Stimulated activated CD8-positive, alpha-beta memory T cell treated with anti-CD3 and anti-CD28 coated beads, Interleukin-7, amount 100 ng/mL, for 1 hour (primary cell): ENCODE measurements around the gene GNAS.
A peak's percentile ranks its signal among the peaks of the same experiment; 100 is the strongest.

Experiments
- DNase-seq, 2 donors: peaks; one replicate each; pipeline ENCODE4 v3.0.0-alpha.2; 2020; ENCODE audit warnings: low read depth in 2 of 2

GNAS gene

DNA sequence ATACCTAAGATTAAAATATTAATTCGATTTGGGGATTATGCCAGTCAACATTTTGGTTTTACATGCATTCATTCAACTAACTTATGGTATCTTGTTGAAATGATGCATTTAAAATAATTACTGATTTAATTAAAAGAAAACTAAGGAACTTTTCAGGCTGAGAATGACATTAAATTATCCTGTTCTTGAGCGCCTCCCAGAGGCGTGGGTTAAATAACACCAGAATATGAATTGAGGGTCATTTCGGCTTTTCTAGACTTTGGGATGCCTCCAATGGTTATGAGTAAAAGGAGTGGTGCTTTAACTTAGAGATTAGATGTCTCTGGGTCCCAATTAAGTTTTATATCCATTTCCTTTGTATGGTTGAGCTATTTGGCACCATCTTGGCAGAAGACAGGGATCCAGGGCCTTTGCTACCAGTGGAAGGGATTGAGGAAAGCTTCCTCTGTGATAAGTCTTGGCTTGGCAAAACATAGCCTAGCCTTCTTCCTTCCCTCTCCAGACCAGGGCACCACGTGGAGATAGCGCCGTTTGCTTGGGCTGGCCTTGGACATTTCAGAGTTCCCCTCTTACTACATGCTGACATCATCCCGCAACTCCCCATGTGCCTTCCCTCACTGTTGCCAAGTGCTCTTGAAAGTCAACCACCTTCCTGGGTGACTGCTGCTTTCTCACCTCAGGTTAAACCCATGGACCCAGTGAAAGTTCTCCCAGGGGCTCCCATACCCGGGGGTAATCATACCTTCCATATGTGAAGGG lies 28.7 kb downstream of the GNAS start:
- no peak for DNase-seq

DNA sequence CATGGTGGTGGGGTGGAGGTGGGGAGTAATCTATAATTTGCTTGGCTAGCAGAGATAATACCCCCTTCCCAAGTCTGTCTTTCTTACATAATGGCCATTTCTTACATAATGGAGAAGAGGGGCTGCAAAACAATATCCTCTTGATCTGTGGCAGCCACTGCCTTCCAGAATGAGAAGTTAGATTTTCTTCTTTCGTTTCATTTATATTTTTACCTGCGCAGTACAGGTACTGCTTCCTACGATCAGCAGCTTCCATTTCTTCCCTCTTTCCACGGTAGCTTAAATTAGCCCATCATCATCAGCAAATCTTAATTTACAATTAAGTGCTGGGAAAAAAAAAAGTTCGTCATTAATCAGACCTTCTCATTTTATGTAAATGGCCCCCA lies 30.2 kb downstream of the GNAS start:
- DNase-seq: no peak

DNA sequence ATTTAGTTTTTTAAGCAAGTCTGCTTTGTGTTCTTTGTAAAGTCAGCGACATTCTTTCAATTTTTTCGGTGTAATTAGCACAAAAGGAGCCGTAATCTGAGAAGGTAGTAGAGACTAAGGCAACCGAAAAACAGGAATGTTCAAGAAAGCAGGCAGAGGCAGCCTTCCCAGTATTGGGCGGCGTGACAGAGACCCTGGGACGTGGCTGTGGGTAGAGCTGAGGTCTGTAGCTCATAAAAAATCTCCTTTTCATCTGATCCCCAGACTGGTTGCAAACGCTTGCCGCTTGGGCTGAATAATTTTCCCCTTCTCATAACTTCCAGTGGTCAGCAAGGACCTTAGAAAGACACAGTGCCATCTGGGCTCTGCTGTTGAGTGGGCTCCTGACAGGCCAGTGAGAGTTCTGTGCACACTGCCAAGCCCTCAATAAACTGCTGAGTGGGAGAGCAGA lies 30.8 kb downstream of the GNAS start:
- no peak for DNase-seq

DNA sequence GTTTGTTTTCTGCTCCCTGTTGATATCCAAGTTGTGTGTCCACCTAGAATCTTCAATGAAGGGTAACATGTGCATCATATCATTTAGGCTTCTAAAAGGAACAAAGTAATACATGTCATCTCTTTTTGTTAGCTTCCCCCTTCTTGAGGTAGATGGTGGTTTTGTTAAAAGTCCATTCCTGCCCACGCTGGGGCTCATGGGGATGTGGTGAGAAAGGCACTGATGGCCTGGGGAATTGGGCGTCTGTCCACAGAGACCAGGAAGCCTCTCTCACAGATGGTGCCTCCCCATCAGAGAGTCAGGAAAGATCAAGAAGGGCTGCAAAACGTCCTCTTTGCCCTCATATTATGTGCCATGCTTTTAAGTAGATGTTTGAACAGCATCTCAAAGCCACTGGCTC lies 32.5 kb downstream of the GNAS start:
- no peak for DNase-seq

DNA sequence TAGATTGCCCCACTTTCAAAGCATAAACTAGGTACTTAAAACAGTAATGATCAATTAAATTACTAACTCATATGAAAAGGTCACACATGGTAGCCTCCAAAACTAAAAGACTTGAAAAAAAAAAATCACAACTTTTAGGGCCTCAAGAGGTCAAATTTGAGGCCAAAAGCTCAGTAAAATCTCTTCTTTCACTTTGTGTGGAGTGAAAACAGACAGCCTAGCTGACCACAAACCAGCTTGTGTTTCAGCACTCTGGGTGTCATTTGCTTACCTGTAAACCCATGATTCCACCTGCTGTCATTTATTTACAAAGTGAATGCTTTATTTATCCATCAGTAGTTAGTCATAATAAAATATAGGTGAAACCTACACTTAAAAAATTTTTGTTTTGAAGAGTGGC lies 34.0 kb downstream of the GNAS start:
- DNase-seq: no peak

DNA sequence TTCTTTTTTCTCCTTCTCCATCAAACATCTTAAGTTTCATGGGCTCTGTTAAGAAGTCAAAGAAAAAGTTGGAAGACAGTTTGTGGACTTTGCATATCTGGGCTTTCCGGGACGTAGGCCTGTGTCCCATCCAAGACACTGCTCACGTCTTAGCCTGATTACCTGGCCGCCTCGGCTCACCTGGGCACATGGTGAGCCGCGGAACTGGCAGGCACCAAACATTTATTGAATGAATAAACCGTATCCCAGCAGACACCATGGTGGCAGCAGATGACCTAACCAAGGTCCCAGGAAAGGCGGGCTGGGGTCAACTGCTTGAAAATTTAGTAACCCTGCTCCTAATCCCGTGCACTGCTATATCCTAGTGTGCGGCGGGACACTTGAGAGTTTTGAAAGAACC lies 35.6 kb downstream of the GNAS start:
- DNase-seq: no peak

DNA sequence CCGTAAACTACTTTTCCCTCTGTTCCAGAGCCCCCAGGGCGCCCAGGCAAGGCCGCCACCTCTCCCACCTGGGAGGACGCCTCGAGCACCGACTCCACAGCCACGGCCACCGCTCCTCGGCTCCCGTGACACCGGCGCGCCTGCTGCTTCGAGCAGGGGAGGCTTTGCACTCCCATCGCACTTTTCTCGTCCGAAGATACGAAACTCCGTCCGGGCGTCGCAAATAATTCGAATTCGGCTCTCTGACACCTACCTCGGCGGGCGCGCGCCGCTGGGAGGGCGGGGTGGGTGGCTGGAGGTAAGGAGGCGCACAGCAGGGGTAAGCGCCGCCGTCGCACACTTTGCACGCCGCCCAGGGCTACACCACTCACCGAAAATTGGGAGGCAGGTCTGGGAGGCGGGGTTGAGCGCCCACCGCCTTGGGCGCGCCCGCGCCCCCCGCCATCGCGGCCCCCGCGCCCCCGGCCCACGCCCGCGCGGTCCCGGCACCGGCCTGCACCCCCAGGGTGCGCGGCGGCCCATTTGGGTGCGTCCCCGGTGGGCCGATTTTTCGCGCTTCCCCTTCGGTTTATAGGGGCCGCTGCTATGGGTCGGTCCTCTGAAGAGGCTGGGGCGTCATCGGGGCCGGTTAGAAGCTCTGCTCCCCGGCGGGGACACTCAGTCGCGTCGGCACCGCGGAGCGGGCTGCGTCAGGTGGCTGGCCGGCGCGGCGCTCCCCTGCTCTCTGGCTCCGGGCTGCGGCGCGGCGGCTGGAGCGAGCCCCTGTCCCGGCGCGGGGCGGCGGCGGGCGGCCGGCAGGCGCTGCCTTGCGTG lies 36.2 kb downstream of the GNAS start:
- DNase-seq: peak; percentile 61 to 67

DNA sequence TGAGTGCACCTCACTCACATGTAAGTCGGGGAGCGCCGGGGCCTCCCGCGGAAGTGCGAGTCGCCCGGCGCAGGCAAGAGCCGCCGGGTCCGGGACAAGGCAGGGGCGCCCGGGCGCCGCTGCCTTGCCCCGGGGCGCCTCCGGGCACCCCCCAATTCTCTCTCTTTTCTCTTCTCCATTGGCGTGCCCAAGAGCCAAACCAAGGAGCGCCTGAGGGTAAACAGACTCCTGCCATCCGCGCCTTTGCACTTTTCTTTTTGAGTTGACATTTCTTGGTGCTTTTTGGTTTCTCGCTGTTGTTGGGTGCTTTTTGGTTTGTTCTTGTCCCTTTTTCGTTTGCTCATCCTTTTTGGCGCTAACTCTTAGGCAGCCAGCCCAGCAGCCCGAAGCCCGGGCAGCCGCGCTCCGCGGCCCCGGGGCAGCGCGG lies 36.8 kb downstream of the GNAS start:
- no peak for DNase-seq

DNA sequence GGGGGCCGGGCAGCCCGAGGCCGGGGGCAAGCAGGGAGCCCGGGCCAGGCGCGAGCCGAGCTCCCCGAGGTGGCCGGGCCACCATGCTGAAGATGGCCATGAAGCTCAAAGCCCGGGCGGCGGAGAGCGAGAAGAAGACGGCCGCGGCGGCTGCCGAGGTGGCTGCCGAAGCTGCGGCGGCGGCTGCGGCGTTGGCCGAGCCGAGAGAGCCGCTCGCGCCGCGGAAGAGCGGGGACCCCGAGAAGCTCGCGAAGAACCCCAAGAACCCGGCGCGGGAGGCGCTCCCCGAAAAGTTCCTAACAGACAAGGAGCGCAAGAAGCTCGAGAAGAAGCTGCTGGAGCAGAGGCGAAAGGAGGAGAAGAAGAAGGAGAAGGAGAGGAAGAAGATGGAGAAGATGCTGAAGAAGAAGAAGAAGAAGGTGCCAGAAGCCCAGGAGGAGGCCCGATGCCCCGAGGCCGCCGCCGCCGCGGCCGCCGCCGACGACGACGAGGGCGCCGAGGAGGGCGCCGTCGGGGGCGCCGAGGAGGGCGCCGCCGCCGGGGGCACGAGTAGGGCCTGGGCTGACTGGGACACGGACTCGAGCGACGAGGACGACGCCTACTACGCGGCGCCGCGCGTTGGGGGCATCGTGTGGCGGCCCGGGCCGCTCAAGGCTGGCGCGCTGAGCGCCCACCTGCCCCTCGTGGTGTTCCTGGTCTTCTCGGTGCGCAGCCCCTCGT lies 37.4 kb downstream of the GNAS start:
- DNase-seq: no peak

DNA sequence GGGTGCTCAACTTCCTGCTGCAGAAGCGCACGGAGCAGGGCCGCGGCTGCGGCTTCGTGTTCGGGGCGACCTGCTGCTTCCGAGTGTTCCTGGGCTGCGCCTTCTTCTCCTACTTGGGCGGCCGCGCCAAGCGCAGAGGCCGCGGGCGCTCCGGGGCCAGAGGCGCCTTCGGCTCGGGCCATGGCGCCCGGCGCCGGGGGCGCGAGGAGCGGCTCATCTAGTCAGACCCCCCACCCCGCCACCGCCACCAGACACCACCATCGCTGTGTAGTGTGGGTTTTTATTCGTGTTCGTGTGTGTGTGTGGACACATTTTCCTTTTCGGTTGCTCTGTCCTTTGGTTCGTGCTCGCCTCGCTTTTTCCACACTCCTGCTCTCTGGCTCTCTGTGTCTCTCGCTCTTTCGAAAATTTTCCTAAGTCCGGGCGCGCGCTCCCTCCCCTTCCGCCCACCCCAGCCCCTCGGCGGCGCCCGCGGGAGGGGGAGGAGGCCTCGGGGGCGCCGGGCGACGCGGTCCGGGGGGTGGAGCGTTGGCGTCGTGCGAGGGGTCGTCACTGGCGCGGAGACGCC lies 38.1 kb downstream of the GNAS start:
- peak; percentile 43 to 57 for DNase-seq

DNA sequence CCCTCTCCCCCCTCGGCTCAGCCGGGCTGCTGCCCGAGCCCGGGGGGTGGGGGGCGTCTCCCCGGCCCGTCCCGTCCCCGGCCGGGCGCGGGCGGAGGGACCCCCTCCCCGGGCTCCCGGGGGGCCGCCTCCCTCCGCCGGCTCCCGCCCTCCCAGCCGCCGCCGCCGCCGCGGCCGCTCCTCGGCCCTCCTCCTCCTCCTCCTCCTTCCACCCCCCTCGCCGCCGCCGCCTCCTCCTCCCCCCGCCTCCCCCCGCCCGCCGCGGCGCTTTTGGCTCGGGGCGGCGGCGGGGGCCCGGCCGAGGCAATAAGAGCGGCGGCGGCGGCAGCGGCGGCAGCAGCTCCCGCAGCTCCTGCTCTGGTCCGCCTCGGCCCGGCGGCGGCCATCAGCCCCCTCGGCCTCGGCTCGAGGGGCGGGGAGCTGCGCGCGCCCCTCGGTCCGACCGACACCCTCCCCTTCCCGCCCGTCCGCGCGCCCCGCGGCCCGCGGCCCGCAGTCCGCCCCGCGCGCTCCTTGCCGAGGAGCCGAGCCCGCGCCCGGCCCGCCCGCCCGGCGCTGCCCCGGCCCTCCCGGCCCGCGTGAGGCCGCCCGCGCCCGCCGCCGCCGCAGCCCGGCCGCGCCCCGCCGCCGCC lies 38.7 kb downstream of the GNAS start:
- DNase-seq: peak; percentile 48 to 58

DNA sequence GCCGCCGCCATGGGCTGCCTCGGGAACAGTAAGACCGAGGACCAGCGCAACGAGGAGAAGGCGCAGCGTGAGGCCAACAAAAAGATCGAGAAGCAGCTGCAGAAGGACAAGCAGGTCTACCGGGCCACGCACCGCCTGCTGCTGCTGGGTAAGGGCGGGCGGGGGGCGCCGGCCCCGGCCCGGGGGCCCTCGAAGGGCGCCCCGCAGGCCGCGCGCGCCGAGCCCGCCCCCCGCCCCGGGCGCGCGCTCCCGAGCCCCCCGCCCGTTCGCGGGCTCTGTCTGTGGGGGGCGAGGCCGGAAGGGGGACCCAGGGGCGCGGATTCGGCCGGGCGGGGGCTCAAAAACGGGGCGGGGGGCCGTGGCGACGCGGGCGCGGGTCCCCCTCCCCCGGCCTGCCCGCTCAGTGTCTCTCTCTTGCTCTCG lies 39.2 kb downstream of the GNAS start:
- DNase-seq: no peak

DNA sequence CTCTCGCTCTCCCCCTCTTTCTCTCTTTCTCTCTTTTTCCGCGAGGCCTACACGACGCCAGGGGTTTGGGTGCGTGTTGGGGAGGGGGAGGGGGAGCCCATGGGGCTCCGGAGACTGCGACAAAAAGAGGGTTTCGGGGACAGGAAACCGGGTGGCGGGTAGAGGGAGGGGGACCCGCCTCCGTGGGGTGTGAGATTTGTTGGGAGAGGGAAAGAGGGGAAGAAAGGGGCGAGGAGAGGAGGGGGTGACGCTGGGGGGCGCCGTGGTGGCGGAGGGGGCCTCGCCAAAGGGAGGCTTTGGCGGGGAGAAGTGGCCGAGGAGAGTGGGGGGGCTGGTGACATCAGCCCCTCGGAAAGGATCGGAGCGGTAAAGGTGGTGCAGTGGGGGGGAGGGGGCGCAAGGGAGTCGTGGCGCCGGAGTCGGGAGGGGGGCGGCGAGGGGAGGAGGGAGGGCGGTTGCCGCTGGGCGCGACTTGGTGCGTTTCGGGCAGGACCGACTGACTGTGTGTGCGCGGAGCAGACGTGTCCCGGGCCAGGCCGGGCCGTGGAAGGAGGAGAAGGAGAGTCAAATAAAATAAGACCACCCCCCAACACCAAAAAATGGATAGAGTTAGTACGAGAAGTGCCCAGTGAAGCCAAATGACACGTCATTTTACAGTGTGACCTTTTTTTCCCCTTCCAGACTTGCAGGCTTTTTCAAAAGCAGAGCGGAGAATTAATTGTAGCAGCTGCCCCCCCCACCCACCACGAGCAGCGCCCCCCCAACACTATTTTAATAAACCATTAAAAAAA lies 39.8 kb downstream of the GNAS start:
- DNase-seq: peak; percentile 40 to 48

DNA sequence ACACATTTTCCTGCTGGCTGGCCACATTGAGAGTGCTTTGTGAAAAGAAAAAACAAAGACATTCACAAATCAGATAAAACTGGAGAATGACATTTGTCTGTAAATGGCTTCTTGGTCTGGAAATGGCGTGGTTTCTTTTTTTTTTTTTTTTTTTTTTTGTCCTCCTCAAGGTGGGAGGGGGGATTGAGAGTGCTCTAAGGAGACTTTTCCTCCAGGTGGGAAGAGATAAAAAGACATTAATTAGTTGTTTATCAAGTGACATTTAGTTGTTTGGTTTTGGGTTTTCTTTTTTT lies 40.4 kb downstream of the GNAS start:
- no peak for DNase-seq

DNA sequence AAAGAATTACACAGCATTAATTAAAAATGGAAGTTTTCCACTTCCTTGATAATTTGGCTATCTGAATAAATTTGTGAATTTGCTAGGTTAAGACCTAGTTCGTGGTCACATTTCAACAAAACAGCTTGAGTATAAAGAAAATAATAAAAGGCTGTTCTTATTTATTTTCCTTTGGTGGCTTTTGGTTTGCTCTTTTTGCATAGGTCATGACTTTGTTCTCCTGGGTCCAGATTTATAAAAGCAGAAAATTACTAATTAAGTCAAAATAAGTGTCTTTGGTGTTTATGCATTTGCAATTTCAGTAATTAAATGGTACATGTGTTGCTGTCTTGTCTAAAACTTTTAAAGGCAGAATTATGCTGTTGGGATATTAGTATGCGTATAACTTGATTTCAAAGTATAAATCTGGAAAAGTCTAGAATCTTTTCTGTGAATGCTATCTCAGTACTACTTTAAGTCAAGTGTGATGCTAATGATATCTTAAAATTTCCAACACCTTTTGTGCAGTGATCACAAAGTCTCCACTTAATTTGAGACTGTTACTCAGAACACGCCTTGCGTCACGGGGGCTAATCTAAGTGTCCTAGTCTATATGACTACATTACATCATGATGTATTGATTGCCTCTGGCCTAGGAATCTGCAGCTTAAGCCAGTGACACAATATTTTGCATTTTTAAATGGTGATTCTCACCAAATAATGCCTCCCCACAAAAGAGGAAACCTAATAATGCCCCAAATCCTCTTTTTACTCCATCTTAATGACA lies 41.0 kb downstream of the GNAS start:
- no peak for DNase-seq

DNA sequence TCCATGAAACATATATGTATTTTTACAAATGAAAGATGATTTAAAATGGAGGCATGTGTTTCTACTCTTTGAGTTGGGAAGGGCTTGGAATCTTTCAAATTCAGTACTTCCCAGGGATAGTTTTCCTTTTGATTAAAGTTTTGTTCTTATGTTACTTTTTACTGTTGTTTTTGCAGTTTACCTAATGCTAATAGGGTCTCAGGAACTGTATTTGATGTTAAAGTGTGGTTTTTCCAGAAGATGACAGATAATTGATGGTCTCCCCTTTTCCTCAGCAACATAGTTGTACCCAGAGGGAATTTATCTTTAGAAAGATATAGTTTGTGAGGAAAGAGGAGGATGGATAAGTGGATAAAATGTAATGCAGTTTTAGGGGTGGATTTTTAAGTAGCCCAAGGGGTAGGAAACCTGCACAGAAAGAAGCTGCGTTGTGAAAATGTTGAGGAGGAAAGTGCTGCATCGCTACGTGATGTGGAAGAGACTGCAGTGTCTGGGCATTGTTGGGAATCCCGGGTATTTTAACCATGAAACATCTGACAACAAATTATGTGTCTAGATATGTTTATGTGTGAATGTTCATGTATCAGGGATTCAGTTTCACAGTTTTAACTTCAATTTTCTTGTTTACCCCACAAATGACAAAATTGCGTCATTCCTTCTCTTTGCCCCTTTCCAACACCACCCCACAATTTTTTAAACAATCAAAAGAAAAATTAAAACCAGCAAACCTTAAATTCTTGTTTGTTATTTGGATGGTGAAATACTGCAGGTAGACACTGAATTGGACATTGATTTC lies 42.3 kb downstream of the GNAS start:
- DNase-seq: no peak

DNA sequence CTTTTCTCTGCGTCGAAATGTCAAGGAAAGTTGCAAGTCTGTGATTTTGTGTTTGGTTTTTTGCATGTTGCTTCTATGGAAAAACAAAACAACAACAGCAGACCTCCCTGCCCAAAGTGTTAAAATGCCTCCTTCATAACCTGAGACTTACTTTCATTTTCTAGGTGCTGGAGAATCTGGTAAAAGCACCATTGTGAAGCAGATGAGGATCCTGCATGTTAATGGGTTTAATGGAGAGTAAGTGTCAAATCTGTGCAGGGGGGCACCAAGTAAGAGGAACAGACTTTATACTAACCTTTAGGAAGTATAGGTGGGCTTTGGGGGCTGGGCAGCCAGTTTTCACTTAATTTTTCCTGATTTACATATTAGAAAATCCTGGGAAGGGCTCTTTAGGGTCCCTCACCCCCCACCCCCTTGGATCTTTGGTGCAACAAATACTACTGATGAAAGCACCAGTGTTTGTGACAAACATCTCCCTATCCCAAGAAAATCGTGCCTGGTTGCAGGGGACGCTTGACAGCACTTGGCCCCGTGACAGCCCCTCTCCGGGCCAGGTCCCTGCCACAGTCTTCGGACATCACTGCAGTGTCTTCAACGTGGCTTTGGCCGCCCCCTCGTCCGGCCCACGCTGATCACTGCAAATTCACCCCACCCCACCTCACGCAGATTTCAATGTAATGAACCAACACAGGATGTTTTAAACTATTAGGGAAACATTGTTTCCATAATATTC lies 43.1 kb downstream of the GNAS start:
- DNase-seq: no peak

DNA sequence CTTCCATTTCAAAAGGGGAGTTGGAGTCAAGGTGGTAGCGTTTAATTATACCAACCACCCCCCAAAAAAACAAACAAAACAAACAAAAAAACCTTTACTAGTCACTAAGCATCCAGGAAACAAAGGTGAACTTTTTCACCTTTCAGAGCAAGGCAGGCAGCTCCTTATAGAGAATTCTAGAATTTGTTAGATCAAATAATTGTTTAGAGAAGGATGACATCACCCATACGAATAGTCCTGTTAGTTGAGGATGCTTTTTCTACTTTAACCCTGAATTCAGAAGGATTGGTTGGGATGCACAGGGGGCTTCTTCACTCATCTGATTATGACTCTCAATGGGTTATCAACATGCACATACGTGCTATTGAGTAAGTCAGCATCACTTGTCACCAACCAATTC lies 44.3 kb downstream of the GNAS start:
- no peak for DNase-seq

DNA sequence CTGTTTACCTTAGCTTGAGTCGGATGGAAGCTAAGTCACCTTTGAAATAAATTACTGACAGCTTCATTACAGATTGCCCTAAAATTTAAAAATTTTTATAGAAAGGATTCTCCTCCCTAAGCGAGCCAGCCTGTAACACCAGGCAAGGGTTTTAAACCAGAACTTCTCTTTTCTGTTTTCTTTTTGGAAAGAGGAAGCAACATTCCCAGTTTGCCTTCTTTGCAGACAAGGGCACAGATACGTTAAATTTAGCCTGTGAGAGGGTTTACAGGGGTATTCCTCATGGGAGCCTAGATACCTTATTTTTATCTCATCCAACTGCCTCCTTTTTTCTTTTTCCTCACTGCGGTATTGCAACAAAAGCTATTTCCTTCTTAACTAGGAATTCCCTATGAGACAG lies 45.0 kb downstream of the GNAS start:
- DNase-seq: no peak
